HG03565 (cell line): ENCODE data around the gene ADAM12.

ENCODE experiments used
- ATAC-seq: cut with Tn5 transposase; IDR thresholded peaks from one replicate; pipeline ENCODE4 v1.9.1; 2021; ENCODE audit warnings: mild to moderate bottlenecking, moderate library complexity; ENCODE audit not compliant: unreplicated experiment

Gene ADAM12

DNA sequence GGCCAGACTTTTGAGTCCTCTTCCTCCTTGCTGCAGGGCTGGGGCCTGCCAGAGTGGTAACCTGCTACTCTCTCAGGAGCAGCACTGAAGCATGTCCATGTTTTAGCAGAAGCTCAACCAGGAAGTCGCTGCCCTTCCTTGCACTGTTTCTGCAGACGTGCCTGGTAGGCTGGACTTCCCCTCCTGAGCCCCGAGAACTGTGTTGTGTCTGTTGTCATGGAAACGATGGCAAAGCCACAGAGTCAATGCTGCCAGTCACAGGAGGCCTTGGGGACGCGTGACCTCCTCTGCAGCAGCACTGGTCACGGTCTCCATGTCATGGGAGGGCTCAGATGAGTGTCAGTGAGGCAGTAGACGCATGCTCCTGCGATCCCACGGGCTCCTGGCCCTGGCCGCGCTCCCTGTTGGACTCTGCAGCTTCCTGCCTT, 346.5 kb downstream of the ADAM12 start:
- peak; percentile 100 for ATAC-seq

DNA sequence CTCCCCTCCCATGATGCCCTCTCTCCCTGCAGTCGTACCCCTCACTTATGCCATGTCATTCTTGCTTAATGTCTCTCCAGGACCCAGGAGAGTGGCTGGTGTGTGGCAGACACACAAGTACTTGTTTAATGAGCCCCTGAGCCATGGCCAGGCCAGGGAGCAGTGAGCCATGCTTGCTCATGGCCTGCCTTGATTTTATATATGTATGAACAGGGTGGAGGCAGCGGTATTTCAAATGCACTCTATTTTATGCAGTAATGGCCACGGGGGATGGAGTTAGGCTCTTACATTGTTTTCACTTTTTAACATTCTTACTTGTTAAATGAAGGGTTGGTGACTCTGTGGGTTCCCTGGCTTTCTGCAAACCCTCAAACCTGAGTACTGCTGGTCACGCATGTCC, 347.2 kb downstream of the ADAM12 start:
- no peak for ATAC-seq

DNA sequence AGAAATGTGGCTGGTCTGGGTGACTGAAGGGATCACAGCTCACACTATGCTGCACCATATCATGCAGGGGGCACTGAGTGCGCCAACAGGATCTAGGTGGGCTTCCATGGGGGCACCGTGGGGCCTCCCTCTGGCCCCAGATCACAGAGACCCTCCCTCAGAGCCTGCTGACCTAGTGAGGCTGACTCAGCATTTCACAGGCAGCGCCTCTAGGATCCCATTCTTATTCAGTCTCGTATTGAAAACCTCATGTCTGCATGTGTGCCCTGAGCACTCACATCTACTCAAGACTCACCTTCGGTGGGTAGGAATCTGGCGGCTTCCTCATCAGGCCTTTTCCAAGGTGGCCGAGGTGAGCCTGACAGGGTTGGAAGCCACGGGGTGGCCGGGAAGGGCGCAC, 350.3 kb downstream of the ADAM12 start:
- ATAC-seq, result no peak

DNA sequence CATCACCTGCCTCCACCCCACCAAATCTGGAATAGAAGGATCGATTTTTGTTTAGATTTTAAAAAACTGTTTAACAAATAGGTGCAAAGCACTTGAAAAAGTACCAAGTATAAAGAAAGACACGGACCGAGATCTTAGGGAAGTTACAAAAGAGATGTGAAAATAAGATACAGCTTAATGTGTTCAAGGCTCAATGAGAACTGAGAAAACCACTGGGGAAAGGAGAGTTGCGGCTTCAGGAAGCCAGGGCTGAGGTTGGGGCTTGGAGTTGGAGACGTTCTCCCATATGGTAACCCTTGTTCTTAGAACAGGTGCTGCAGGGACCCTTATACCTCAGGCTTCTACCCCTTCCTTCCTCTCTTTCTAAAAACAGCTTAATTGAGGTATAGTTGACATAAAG, 351.8 kb downstream of the ADAM12 start:
- ATAC-seq, result no peak

DNA sequence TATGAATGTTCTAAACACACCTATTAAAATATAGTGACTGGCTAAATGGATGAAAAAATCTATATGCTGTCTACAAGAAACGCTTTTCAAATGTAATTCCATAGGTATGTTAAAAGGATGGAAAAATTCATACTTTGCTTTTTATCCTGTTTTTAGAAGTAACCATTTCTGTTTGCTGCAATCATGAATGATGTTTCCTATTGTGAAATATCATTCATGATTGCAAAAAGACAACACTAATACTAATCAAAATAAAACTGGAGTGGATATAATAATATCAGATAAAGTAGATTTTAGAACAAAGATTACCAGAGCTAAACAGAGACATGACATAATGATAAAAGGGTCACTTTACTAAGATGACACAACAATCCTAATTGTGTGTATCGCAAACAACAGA, 353.7 kb downstream of the ADAM12 start:
- no peak for ATAC-seq

DNA sequence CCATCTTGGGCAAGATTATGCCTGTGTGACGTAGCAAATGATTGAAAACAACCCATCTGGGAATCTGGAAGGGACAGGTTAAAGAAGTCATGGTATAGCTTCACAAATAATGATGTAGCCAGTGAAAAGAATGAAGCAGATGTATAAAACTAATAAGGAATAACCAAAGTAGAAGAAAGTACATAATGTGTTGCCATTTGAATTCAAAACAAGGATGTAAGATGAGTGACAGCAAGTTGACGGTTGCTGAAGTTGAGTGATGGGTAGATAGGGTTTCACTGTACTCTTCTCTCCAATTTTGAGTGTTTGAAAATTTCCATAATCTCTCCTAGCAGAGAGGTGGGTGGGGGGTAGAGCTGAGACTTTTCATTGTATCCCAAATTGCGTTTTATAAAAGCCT, 358.3 kb downstream of the ADAM12 start:
- no peak for ATAC-seq

DNA sequence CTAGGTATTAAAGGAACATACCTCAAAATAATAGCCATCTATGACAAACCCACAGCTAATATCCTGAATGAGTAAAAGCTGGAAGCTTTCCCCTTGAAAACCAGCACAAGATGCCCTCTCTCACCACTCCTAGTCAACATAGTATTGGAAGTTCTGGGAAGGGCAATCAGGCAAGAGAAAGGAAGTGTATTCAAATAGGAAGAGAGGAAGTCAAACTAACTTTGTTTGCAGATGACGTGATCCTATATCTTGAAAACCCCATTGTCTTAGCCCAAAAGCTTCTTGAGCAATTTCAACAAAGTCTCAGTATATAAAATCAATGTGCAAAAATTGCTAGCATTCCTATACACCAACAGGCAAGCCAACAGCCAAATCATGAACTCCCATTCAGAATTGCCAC, 360.6 kb downstream of the ADAM12 start:
- no peak for ATAC-seq

DNA sequence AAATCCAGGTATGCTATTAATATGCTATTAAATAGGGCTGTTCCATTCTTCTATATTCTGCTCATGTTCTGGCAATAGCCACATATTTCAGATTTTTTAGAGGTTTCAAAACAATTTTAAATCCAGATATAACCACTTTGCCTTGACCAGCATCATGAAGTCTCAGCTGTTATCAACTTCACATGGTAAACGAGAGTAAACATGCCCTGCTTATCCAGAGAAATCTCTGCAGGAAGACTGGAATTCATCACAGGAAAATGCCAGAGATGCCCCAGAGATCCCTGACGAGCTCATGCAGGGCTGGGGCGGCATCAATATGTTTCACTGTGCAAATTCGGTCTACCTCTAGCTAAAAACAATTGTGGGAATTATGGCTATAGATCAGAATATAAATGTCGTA, 365.4 kb downstream of the ADAM12 start:
- no peak for ATAC-seq

DNA sequence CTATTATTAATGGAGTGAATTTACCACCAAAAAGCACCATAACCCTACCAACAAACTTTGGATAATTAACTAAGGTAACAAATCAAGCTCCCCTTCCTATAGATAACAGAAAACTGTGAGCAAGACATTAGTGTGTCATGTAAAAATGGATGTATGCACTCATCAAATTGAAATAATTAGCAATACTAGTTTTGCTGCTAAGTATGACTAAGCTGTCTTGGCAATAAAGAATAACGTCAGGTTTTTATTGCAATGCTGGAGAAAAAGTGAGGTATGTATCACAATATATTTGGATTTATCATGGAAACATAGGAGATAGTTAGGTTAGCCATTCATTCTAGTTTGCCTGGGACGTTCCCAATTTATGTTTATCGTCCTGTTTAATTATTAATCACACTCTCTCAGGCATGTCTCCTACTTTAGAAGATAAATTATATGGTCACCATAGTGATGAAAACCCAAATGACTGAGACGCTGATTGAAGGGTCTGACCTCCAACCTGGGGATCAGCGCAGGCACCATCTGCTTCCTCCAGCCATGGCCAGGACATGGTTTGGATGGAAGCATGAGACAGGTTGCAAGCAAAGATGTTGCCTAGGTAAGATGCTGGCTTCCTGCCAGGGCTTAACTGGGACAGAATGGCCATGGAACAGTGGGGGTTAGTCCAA, 366.3 kb downstream of the ADAM12 start:
- ATAC-seq, result no peak

DNA sequence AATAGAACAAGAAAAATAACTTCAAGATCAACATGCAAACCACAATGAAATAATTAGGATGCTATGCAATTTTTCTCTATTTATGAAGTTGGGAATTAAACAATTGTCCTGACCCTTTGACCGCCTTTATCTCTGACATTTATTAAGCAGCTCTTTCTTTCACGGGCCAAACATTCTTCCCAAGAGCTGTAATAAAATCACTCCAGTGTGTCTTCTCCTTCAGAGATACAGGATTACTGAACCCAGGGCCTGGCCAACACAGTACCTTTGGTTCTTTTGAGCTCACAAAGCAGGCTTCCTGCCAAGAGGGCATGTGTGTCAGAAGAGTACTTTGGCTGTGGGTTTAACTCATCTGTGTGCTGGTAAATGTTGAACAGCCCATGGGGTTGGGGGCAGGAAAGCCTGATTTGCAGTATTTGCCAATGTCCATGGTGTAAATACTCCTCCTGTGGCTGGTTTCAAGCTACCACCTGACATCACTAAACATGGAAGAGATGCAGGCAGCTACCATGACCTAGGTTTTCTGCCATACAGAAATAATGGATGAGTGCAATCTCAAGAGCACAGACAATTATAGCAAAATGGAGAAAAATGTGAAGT, 370.2 kb downstream of the ADAM12 start:
- ATAC-seq, result no peak

DNA sequence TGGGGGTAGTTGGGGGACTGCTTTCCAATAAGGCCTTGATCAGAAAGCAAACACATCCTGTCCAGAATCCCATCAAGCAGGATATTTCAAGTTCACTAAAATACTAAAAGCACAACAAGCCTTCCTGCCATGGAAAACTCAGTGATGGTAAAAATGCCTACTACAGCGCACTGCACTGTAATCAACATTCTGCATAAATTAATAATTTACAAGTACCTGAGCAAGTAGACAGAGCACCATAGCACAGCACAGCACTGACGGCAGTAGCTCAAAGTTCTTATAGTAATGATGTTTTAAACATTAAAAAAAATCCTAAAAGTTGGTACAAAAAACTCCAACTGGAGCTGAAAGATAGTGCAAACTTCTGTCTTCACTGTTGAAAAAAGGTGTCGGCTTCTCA, 371.4 kb downstream of the ADAM12 start:
- ATAC-seq, result no peak

DNA sequence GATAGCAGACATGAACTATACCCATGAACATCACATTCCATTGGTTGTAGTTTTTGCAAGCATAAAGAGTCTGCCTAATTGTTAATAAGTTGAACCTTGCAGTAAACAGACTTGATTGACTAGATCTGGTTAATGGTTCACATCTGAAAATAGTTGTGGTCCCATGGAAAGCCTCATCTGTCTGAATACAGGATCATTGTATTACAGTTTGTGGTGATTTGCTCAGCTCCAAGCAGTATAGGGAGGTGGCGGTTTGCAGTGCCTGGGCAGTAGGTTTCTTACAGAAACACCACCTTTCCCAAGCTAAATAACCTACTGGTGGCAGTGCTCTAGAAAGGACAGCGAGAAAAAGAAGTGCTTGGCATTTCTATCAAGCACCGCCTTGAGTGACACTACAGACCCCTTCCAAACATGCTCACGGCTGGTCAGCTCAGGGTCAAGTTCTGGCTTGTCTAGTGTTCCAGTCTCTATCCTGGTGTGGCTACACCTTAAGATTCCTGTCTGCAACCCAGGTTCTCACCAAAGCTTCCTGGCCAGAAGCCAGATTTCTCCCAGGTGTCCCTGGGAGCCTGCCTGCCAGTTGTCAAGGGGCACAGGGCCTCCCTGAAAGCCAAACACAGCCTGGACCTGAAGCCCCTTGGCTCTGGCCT, 372.0 kb downstream of the ADAM12 start:
- no peak for ATAC-seq

DNA sequence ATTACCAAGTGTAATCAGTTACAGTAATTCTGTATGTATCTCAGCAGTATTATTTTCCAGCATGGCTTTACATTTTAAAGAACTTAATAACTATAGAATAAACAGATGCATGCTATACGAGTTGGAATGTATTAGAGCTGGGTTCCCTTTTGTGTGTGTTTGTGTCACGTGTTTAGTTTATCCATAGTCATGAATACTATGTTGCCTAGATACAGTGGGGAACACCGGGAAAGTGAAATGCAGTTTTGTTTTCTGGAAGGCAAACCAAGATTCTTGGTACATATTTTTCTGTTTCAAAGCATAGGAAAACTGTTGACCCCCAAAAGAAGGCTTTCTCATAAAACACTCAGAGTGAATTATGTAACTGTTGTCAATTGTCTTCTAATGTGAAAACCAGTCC, 372.9 kb downstream of the ADAM12 start:
- ATAC-seq, result no peak

DNA sequence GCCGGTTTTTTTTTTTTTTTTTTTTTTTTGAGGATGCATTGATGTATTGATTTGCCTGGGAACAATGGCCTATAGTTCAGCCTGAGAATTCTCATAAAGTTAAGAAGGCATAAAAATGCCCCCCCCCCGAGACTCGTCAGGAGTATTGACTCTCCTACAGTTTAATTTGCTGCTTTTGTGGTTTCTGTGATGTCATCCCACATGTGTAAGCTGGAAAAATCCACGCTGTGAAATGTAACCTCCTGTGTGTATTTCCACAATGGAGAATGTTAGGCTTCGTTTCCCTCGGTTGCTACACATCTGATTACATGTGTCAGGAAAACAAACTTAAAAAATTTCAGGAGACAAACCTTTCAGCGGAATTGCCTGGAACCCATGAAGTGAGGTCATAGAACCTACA, 374.0 kb downstream of the ADAM12 start:
- no peak for ATAC-seq

DNA sequence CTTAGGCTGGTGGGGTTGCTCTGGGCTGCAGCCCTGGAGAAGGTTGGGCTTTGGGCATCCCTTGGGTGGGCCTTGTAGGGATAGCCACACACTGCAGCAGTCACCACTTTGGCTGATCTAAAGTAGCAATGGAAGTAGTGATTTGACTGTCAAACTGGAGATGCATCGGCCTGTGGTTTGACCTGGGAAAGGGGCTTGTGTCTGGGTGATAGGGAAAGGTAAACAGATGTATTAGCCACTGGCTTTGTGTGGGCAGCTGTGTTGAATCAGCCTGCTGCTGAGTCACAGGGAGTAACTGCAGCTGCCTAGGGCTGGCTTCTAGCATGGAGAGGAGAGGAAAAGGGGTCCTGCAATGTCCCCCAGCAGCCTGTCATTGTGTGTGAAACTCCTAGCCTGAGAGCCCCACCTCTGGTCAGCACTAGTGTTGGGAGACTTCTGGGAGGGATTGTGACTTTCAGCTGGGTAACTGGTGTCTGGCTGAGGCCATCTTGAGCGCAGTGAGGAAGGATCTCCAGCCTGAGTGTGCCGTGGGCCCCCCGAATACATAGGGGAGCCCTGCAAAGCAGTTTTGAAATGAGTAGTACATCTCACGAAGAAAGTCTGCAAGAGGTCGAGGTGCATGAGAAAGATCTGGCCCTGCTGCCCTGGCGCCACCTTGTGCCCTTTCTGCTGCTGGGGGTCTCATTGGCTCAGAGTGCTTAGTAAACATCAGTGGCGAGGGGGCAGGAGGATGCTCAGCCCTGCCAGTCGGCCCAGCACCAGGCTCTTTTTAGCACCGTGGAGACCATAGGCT, 374.6 kb downstream of the ADAM12 start:
- peak; percentile 78 for ATAC-seq

DNA sequence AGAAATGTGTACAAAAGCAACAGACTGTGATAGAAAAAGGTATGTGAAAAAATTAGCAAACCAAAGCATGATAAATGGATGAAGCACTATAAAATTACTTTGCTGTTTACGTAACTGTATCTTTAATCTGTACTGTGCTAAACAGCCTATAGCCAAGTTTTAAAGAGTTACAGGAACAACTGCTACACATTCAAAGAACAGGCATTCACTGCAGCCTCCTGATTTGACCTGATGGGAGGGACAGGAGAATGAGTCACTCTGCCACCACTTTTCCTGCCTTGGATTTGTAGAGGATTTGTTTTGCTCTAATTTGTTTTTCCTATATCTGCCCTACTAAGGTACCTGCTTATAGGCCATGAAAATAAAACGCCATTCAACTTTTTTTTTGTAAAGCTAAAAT, 375.8 kb downstream of the ADAM12 start:
- ATAC-seq, result no peak

DNA sequence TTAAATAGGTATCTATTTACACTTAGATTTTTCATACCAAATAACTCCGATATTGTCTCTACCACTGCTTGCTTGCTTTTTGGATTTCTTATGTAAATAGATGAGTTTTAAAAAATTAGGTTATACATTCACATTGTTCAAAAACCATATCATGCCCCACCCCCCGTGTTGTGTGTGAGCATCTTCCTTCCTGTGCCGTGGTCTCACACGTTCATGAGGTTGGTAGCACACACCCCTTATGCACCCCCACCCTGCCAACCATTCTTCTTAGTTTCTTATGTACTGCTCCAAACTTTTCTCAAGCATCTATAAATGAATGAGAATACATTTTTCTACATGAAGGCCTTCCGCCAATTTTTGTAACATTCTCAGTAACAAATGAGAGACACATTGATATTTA, 376.3 kb downstream of the ADAM12 start:
- no peak for ATAC-seq

DNA sequence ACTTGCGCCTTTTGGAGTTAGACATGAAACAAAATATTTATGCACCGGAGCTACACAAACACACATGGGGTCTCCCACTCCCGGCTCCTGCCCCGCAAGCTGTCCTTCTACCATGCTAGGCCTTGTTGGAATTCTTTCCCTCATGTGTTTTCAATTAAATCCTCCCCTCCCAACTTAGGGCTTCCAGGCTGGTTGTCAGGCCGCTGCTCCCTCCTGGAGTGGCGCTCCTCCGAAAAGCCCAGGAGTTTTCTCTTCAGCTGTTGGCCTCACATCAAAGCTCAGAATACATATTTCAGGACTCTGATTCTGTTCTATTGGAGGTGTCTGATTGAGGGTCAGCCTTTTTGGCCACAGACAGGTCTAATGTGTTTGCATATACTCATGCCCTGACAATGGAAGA, 378.6 kb downstream of the ADAM12 start:
- ATAC-seq, result no peak

DNA sequence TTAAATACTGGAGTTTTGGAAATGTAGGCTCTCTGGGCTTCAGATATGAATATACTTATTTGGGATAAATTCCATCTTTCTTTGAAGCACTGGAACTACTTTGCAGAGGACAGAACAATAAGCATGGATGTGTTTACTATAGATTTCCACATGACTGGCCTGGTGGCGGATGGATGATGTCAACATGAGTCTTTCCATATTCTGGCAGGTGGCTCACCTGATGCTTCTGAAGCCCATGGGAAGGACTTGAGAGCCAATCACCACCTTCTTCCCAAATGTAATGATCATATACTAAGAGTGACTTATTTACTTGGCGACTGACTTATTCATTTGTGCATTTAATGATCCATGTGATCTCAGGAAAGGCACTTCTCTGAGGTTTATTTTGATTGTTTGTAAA, 381.4 kb downstream of the ADAM12 start:
- no peak for ATAC-seq

DNA sequence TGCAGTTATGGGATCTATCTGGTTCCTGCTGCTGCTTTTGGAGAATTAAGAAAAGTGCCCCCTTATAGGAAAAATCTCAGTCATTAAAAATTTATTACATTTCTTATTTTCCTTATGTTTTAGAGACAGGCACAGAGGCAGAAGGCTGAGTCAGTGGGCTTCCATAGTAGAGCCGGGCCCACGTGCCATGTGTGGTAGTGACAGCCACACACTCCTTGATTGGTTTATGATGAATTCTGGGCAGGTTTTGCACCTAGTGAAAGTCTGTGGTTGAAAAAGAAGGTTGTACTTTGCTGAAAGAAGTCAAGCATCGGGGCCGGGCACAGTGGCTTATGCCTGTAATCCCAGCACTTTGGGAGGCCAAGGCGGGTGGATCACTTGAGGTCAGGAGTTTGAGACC, 382.0 kb downstream of the ADAM12 start:
- no peak for ATAC-seq

DNA sequence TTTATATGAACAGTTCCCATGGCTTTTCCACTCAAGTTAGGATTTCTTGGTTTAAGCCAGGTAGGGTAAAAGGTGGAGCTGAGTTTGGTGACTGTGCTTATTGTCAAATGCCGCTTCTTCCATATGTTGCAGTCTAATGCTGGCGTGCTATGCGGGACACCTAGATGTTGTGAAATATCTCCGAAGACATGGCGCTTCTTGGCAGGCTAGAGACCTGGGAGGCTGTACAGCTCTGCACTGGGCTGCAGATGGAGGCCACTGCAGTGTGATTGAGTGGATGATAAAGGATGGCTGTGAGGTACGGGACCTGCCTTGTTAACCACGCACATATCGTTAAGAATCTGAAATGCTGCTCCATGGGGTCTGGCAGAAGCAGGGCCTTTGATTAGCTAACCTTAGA, 383.5 kb downstream of the ADAM12 start:
- no peak for ATAC-seq

DNA sequence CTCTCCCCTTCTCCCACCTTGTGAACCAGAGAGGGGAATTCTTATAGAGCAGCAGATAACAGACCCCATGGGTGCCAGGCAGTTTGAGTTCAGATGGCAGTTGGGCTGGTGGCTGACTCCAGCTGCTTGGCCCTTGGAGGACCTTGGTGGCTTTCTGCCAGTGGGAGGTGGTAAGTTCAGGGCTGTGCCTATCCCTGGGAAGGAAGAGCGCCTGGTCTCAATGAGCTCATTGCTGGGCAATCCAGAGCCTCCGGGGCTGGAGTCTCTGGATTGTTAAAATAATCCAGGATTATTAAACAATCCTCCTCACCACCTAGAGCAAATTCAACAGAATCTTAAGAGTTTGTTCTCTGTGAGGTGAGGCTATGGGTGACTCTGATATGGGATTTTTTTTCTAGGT, 386.7 kb downstream of the ADAM12 start:
- ATAC-seq, result no peak
